ENCODE data around the gene WNK1. TPM values are rescaled to one million over a fixed set of nuclear protein-coding genes. Genes with fewer than 3 reads are reported as not detected.

The WNK1 gene
- total and polyA plus RNA-seq, 2 of the 8 experiments (the other 6 are each of a cell fraction or from before 2014, with no cell fraction given), result 88.2 to 157 TPM

GRCh38 chr12:795305-795704 lies 42.9 kb downstream of the WNK1 start (continued):
- TF ChIP-seq POLR2A (IDR thresholded peaks at IDR 0.05; ENCODE audit: control extremely low read depth in 1 of 2, low read depth in 2 of 2, low read length in 2 of 2) (no peak), YY1 (IDR thresholded peaks at IDR 0.05; ENCODE audit: low read depth, low read length) (no peak)

- no peak overlapping the region for H3K4me2 ChIP-seq (ENCODE audit: insufficient read depth in 1 of 2, low read depth in 2 of 2, low read length in 2 of 2)
- H4K91ac ChIP-seq (replicated peaks; ENCODE audit: insufficient read length, low read length), result no peak overlapping the region
- H3K14ac ChIP-seq (ENCODE audit: insufficient read length), result no peak overlapping the region
- H2BK20ac ChIP-seq (ENCODE audit: low read length), result no peak overlapping the region
- no peak overlapping the region for H2BK5ac ChIP-seq (ENCODE audit: low read depth, low read length)
- no peak overlapping the region for H2BK120ac ChIP-seq (replicated peaks; ENCODE audit: low read depth, low read length)
- H3K56ac ChIP-seq (replicated peaks; ENCODE audit: insufficient read length, low read depth, low read length), result no peak overlapping the region
- H3K9ac ChIP-seq (replicated peaks in 1 of 4; ENCODE audit: extremely low read depth in 1 of 4, low read depth in 3 of 4, low read length in 3 of 4), result no peak overlapping the region
- H3K79me2 ChIP-seq (ENCODE audit: control insufficient read depth in 1 of 2, insufficient read depth in 2 of 2, low read length in 2 of 2), result peaks cover 11 to 96% of the 10 kb centered on the region in 2 experiments
- no peak overlapping the region for H3K4me3 ChIP-seq (ENCODE audit: extremely low read depth in 1 of 4, insufficient read depth in 2 of 4, low read depth in 3 of 4, low read length in 4 of 4)
- peaks cover 3 to 4% of the 10 kb centered on the region in 2 experiments for H4K20me1 ChIP-seq (replicated peaks in 1 of 2; ENCODE audit: control insufficient read depth in 1 of 2, insufficient read depth in 2 of 2, low read length in 2 of 2)
- H3K79me1 ChIP-seq (ENCODE audit: low read depth, low read length), result peaks cover 8% of the 10 kb centered on the region
- no peak overlapping the region for H4K5ac ChIP-seq (ENCODE audit: insufficient read length, low read depth, low read length)
- DNase-seq (ENCODE audit: low read depth in 1 of 2, low spot score in 2 of 2) (no peak), FAIRE-seq (no peak)
- H2AFZ ChIP-seq (ENCODE audit: low read length), result no peak overlapping the region
- H3K18ac ChIP-seq (ENCODE audit: extremely low read depth, low read length), result no peak overlapping the region
- TF ChIP-seq TAF7 (optimal IDR thresholded peaks at IDR 0.05; ENCODE audit: borderline replicate concordance, low read depth, low read length), result no peak
- no peak for TF ChIP-seq KDM4A (IDR thresholded peaks at IDR 0.05; ENCODE audit: low read depth, low read length, severe bottlenecking)
- no peak for TF ChIP-seq SIX5 (IDR thresholded peaks at IDR 0.05; ENCODE audit: low read depth, low read length)
- TF ChIP-seq EP300 (IDR thresholded peaks at IDR 0.05; ENCODE audit: borderline replicate concordance in 1 of 2, low read depth in 2 of 2, low read length in 2 of 2), result no peak
- no peak for TF ChIP-seq JUND (IDR thresholded peaks at IDR 0.05; ENCODE audit: low read length)
- no peak for TF ChIP-seq SP4 (IDR thresholded peaks at IDR 0.05; ENCODE audit: low read length)
- TF ChIP-seq CEBPB (IDR thresholded peaks at IDR 0.05; ENCODE audit: low read depth, low read length), result no peak
- TF ChIP-seq EZH2 (IDR thresholded peaks at IDR 0.05; ENCODE audit: low read depth, low read length, severe bottlenecking), result no peak
- TF ChIP-seq TBP (IDR thresholded peaks at IDR 0.05; ENCODE audit: low read depth, low read length), result no peak
- TF ChIP-seq MAFK (IDR thresholded peaks at IDR 0.05; ENCODE audit: low read depth, low read length), result no peak
- no peak for TF ChIP-seq RXRA (IDR thresholded peaks at IDR 0.05; ENCODE audit: insufficient read depth, low read depth, low read length)
- no peaks in the 10 kb centered on the region for H3K27me3 ChIP-seq (replicated peaks in 1 of 4; ENCODE audit: control insufficient read depth in 3 of 4, extremely low read depth in 1 of 4, insufficient read depth in 3 of 4, low read length in 3 of 4)
- no peak overlapping the region for H2AK5ac ChIP-seq (ENCODE audit: low read depth, low read length)
- no peaks in the 10 kb centered on the region for H3K23me2 ChIP-seq (ENCODE audit: low read depth, low read length)
- no peaks in the 10 kb centered on the region for H3K9me3 ChIP-seq (ENCODE audit: insufficient read depth in 2 of 2, low read depth in 1 of 2, low read length in 1 of 2)
- H3K23ac ChIP-seq (ENCODE audit: insufficient read length), result no peak overlapping the region
- peaks cover 0 to 3% (median 0%) of the 10 kb centered on the region in 4 experiments; a peak in 3 of 7 replicates for H3K4me1 ChIP-seq (replicated peaks in 1 of 4; ENCODE audit: control insufficient read depth in 3 of 4, insufficient read depth in 4 of 4, low read length in 3 of 4)
- ChIA-PET CTCF (ENCODE audit: partially characterized antibody) (interaction anchor here (1.5 kb wide), 1 partner anchor 14 kb away, joined by 4 read pairs; no protein-coding TSS in a partner anchor), POLR2A (ENCODE audit: partially characterized antibody) (no interaction called here)
- no peak overlapping the region for H2BK12ac ChIP-seq (ENCODE audit: low read depth, low read length)
- no peak overlapping the region for H3K4ac ChIP-seq (replicated peaks; ENCODE audit: insufficient read length, low read depth, low read length)
- H4K8ac ChIP-seq (ENCODE audit: extremely low read depth, insufficient read depth, low read length), result no peak overlapping the region
- no peaks in the 10 kb centered on the region for H3K36me3 ChIP-seq (ENCODE audit: control insufficient read depth in 2 of 4, insufficient read depth in 4 of 4, low read length in 3 of 4)
- no peak overlapping the region for H3K27ac ChIP-seq (ENCODE audit: low read depth, low read length)
- no peak overlapping the region for H2BK15ac ChIP-seq (ENCODE audit: low read length)
These were observed 48.0 kb downstream of the WNK1 start for GRCh38 chr12:800401-800800.

Measured in H1 (cell line).